Activated CD4-positive, CD25-positive, alpha-beta regulatory T cell treated with anti-CD3 and anti-CD28 coated beads, Interleukin-2, amount 50 U/mL, for 72 hours (primary cell): ENCODE results near the gene ZNF143.
"Not testable (repeated sequence)": the region's sequence is repeated elsewhere in the genome, so short reads cannot be mapped to it uniquely, and the experiment has no call there.

Experiments
- DNase-seq: peaks from one replicate; pipeline ENCODE4 v3.0.0; 2021

ZNF143 gene

GRCh38 chr11:9460322-9461062 lies at the start of gene ZNF143:
TSS of gene ZNF143 (plus strand) at chr11:9461012. CDS start at chr11:9471309, 10,297 bp downstream.
- peak; percentile 99 for DNase-seq

- no peak for DNase-seq
Observed at GRCh38 chr11:9428706-9429105, 32.1 kb upstream of the ZNF143 start.

GRCh38 chr11:9438611-9439010 lies 22.2 kb upstream of the ZNF143 start:
- no peak for DNase-seq

GRCh38 chr11:9446230-9446629 lies 14.6 kb upstream of the ZNF143 start:
- DNase-seq = no peak

- DNase-seq = no peak
Observed at GRCh38 chr11:9448576-9449352, 12.0 kb upstream of the ZNF143 start.

GRCh38 chr11:9452023-9452422 lies 8.8 kb upstream of the ZNF143 start:
- not testable (repeated sequence) for DNase-seq

- DNase-seq = no peak
Observed at GRCh38 chr11:9455722-9456121, 5.1 kb upstream of the ZNF143 start.

GRCh38 chr11:9459667-9460321 lies 1.0 kb upstream of the ZNF143 start:
- DNase-seq = no peak

- peak; percentile 75 for DNase-seq
Observed at GRCh38 chr11:9461063-9461759, 399 bp downstream of the ZNF143 start.

GRCh38 chr11:9461760-9462134 lies 935 bp downstream of the ZNF143 start:
- no peak for DNase-seq

- no peak for DNase-seq
Observed at GRCh38 chr11:9462172-9462799, 1.5 kb downstream of the ZNF143 start.

- DNase-seq = no peak
Observed at GRCh38 chr11:9462806-9463537, 2.2 kb downstream of the ZNF143 start.

GRCh38 chr11:9470765-9471164 lies 10.0 kb downstream of the ZNF143 start:
- DNase-seq = no peak

GRCh38 chr11:9473408-9473807 lies 12.6 kb downstream of the ZNF143 start:
- DNase-seq = no peak

GRCh38 chr11:9479899-9480298 lies 19.1 kb downstream of the ZNF143 start:
- DNase-seq = no peak

GRCh38 chr11:9489080-9489765 lies 28.4 kb downstream of the ZNF143 start:
- DNase-seq = no peak

- no peak for DNase-seq
Observed at GRCh38 chr11:9490376-9490775, 29.6 kb downstream of the ZNF143 start.

GRCh38 chr11:9493492-9493891 lies 32.7 kb downstream of the ZNF143 start:
- DNase-seq = no peak

GRCh38 chr11:9494316-9494715 lies 33.5 kb downstream of the ZNF143 start:
- no peak for DNase-seq

GRCh38 chr11:9495803-9496514 lies 35.1 kb downstream of the ZNF143 start:
- DNase-seq = no peak
